MM.1S (cell line): ENCODE measurements around the gene CST8.

Experiments
- DNase-seq: peaks from one replicate; pipeline ENCODE4 v3.0.0-alpha.2; 2015
- H2AFZ ChIP-seq: fragments of 300-600 bp; sonication (generic); 2 replicates; pipeline ENCODE4 v1.6.0; 2016; ENCODE audit warnings: antibody characterized with exemption, low read length
- H3F3A ChIP-seq: fragments of 300-600 bp; sonication (generic); 2 replicates; pipeline ENCODE4 v1.6.1; 2016; ENCODE audit warnings: mild to moderate bottlenecking, antibody characterized with exemption, low read length, moderate library complexity, mixed read lengths; ENCODE audit not compliant: insufficient read depth
- H3K27ac ChIP-seq: fragments of 300-600 bp; sonication (generic); 2 replicates; pipeline ENCODE4 v1.5.1; 2016; ENCODE audit warnings: mild to moderate bottlenecking, low read length
- H3K27me3 ChIP-seq: fragments of 300-600 bp; sonication (generic); replicated peaks from 2 replicates; pipeline ENCODE4 v1.6.0; 2016; ENCODE audit warnings: low read length; ENCODE audit not compliant: insufficient read depth
- H3K36me3 ChIP-seq: fragments of 300-600 bp; sonication (generic); replicated peaks from 2 replicates; pipeline ENCODE4 v1.6.1; 2016; ENCODE audit warnings: mild to moderate bottlenecking, low read length, mixed read lengths; ENCODE audit not compliant: insufficient read depth
- H3K4me1 ChIP-seq: fragments of 300-600 bp; sonication (generic); 2 replicates; pipeline ENCODE4 v1.6.1; 2016; ENCODE audit warnings: low read length, mixed read lengths
- H3K4me2 ChIP-seq: fragments of 300-600 bp; sonication (generic); 2 replicates; pipeline ENCODE4 v1.6.0; 2016; ENCODE audit warnings: low read depth, low read length
- H3K4me3 ChIP-seq: fragments of 300-600 bp; sonication (generic); 2 replicates; pipeline ENCODE4 v1.5.1; 2016; ENCODE audit warnings: low read length, mixed read lengths
- H3K79me2 ChIP-seq: fragments of 300-600 bp; sonication (generic); 2 replicates; pipeline ENCODE4 v1.6.1; 2016; ENCODE audit warnings: mixed run types, low read length, mixed read lengths
- H3K9ac ChIP-seq: fragments of 300-600 bp; sonication (generic); 2 replicates; pipeline ENCODE4 v1.6.1; 2016; ENCODE audit warnings: low read length, mixed read lengths
- H3K9me2 ChIP-seq: fragments of 300-600 bp; sonication (generic); replicated peaks from 2 replicates; pipeline ENCODE4 v1.6.1; 2016; ENCODE audit warnings: mild to moderate bottlenecking, low read length, mixed read lengths; ENCODE audit not compliant: insufficient read depth
- H3K9me3 ChIP-seq: fragments of 300-600 bp; sonication (generic); replicated peaks from 2 replicates; pipeline ENCODE4 v1.6.1; 2016; ENCODE audit warnings: mild to moderate bottlenecking, low read length, mixed read lengths; ENCODE audit not compliant: insufficient read depth
- H4K20me1 ChIP-seq: fragments of 300-600 bp; sonication (generic); 2 replicates; pipeline ENCODE4 v1.6.1; 2016; ENCODE audit warnings: mild to moderate bottlenecking, low read length, moderate library complexity, mixed read lengths; ENCODE audit not compliant: insufficient read depth
- CTCF ChIP-seq: fragments of 300-600 bp; sonication (generic); IDR thresholded peaks from 2 replicates; pipeline ENCODE4 v1.5.1; 2016; ENCODE audit warnings: antibody characterized with exemption, low read length, mixed read lengths
- EZH2 ChIP-seq: fragments of 300-600 bp; sonication (generic); optimal IDR thresholded peaks from 2 replicates; pipeline ENCODE3; 2017; ENCODE audit warnings: low read depth, mild to moderate bottlenecking, antibody characterized with exemption, low read length, mixed read lengths
- EZH2phosphoT487 ChIP-seq: fragments of 300-600 bp; sonication (generic); IDR thresholded peaks from 2 replicates; pipeline ENCODE4 v1.6.1; 2018; ENCODE audit warnings: antibody characterized with exemption, low read length

CST8 gene

GRCh38 chr20:23479043-23479442 lies 11.9 kb upstream of the CST8 start:
- H3K27me3 ChIP-seq, result no peaks in the 10 kb centered on the region
- H3K79me2 ChIP-seq, result no peaks in the 10 kb centered on the region
- no peak overlapping the region for H3K9ac ChIP-seq
- TF ChIP-seq CTCF (no peak), EZH2 (no peak), EZH2phosphoT487 (no peak)
- no peaks in the 10 kb centered on the region for H3F3A ChIP-seq
- no peak overlapping the region for H2AFZ ChIP-seq
- no peaks in the 10 kb centered on the region for H3K36me3 ChIP-seq
- H3K4me2 ChIP-seq, result no peak overlapping the region
- H3K4me3 ChIP-seq, result no peak overlapping the region
- H3K9me3 ChIP-seq, result no peaks in the 10 kb centered on the region
- no peaks in the 10 kb centered on the region for H3K9me2 ChIP-seq
- H3K27ac ChIP-seq, result no peak overlapping the region
- no peaks in the 10 kb centered on the region for H3K4me1 ChIP-seq
- no peak for DNase-seq
- H4K20me1 ChIP-seq, result no peaks in the 10 kb centered on the region

- H3K27ac ChIP-seq, result no peak overlapping the region
- no peaks in the 10 kb centered on the region for H3F3A ChIP-seq
- H3K4me2 ChIP-seq, result no peak overlapping the region
- H3K4me1 ChIP-seq, result no peaks in the 10 kb centered on the region
- no peak overlapping the region for H3K9ac ChIP-seq
- H4K20me1 ChIP-seq, result no peaks in the 10 kb centered on the region
- no peaks in the 10 kb centered on the region for H3K9me3 ChIP-seq
- no peak overlapping the region for H2AFZ ChIP-seq
- no peaks in the 10 kb centered on the region for H3K36me3 ChIP-seq
- no peaks in the 10 kb centered on the region for H3K79me2 ChIP-seq
- TF ChIP-seq EZH2 (no peak), EZH2phosphoT487 (no peak), CTCF (no peak)
- no peaks in the 10 kb centered on the region for H3K9me2 ChIP-seq
- H3K27me3 ChIP-seq, result no peaks in the 10 kb centered on the region
- H3K4me3 ChIP-seq, result no peak overlapping the region
- DNase-seq, result no peak
Observed at GRCh38 chr20:23482138-23482537, 8.8 kb upstream of the CST8 start.

- no peak for TF ChIP-seq CTCF
- TF ChIP-seq EZH2, result no peak
- TF ChIP-seq EZH2phosphoT487, result no peak
- no peak overlapping the region for H3K9ac ChIP-seq
Observed at GRCh38 chr20:23484081-23484480, 6.8 kb upstream of the CST8 start.

More at GRCh38 chr20:23484081-23484480, 6.8 kb upstream of the CST8 start:
- Histone ChIP-seq H3K9me3 (no peaks in the 10 kb centered on the region), H3F3A (no peaks in the 10 kb centered on the region), H3K36me3 (no peaks in the 10 kb centered on the region), H3K27me3 (no peaks in the 10 kb centered on the region), H2AFZ (no peak overlapping the region), H3K4me3 (no peak overlapping the region), H3K9me2 (no peaks in the 10 kb centered on the region), H3K79me2 (no peaks in the 10 kb centered on the region), H3K27ac (no peak overlapping the region), H3K4me1 (no peaks in the 10 kb centered on the region), H3K4me2 (no peak overlapping the region), H4K20me1 (no peaks in the 10 kb centered on the region)
- DNase-seq, result no peak
